Activated T-cell treated with anti-CD3 and anti-CD28 coated beads, Interleukin-2, amount 50 U/mL, for 24 hours (primary cell): ENCODE results near the gene NRL.

Source experiments
- DNase-seq: peaks from one replicate; pipeline ENCODE4 v3.0.0-alpha.2; 2020
- H3K27ac Mint-ChIP-seq: 2 replicates; pipeline ENCODE4 v1.8.0; 2020; ENCODE audit warnings: mild to moderate bottlenecking, mixed read lengths
- H3K27me3 Mint-ChIP-seq: 2 replicates; pipeline ENCODE4 v1.8.0; 2020; ENCODE audit warnings: mixed read lengths
- H3K36me3 Mint-ChIP-seq: 2 replicates; pipeline ENCODE4 v1.8.0; 2020; ENCODE audit warnings: low read depth, mixed read lengths
- H3K4me1 Mint-ChIP-seq: 2 replicates; pipeline ENCODE4 v1.8.0; 2020; ENCODE audit warnings: low read depth, mixed read lengths
- H3K4me3 Mint-ChIP-seq: 2 replicates; pipeline ENCODE4 v1.8.0; 2020; ENCODE audit warnings: mild to moderate bottlenecking, moderate library complexity, mixed read lengths
- H3K9me3 Mint-ChIP-seq: 2 replicates; pipeline ENCODE4 v1.8.0; 2020; ENCODE audit warnings: mixed read lengths

Gene NRL

DNA sequence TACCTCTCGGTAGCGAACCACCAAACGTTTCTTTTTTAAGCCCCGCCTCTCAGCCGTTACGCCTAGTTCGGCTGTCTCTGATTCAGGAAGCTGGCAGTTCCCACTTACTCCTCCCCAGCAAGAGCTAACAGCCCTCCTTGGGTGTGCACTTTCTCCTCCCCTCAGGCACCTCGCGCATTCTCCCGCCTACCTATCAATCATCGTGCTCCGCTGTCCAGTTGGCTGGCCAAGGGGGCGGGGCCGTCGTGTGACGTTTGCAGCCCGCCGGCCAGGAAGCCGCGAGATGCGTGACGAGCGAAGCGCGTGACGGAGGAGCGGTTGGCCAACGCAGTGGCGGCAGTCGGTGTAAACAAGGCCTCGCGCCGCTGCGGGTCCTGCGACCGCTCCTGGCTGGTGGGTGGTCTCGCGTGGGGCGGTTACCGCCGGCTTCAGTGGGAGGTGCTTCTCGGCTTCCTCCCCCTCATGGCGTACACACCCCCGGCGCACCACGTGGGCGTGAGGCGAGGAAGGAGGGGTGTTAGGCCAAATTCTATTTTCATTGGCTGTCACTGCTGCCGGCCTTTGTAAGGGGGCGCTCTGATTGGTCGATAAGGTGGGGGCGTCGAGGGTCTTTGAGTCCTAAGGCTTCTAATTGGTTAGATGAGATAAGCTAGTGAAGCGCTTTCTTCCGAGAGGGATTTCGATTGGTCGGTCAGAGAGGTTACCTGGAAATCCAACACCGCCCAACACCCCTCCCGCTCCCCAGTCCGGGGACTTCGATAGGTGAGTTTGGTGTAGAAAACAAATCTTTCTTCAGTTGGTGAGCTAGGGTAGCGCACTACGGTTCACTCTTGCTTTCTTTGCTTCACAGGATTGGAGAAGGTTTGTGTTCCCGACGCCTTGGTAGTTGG, at the start of gene NRL, which contains the start of gene DCAF11:
Gene NRL, minus strand, starts transcription at position 418 of the 890 bp plus-strand sequence. CDS start 32,101 bp downstream, outside the sequence.
Gene DCAF11, plus strand, starts transcription at position 246 of the 890 bp plus-strand sequence. CDS start 818 bp downstream, outside the sequence.
- Mint-ChIP-seq H3K9me3 (no peaks in the 10 kb centered on the region), H3K4me3 (peak within 1 kb of the TSS; percentile 90), H3K36me3 (peaks cover 58% of the 10 kb centered on the region), H3K4me1 (peaks cover 27% of the 10 kb centered on the region), H3K27me3 (no peaks in the 10 kb centered on the region), H3K27ac (peak within 1 kb of the TSS; percentile 99)
- peak; percentile 98 for DNase-seq

- Mint-ChIP-seq H3K4me3 (peak overlapping the region; percentile 91), H3K9me3 (no peaks in the 10 kb centered on the region), H3K27me3 (no peaks in the 10 kb centered on the region), H3K4me1 (peaks cover 63% of the 10 kb centered on the region), H3K36me3 (peaks cover 95% of the 10 kb centered on the region), H3K27ac (peak overlapping the region; percentile 100)
- no peak for DNase-seq
Observed at GRCh38 chr14:24162093-24162492, 47.3 kb upstream of the NRL start.

GRCh38 chr14:24160850-24161804, 46.4 kb upstream of the NRL start, which contains the start of gene IRF9:
IRF9 (plus strand) TSS chr14:24161265; CDS start chr14:24162145, 880 bp downstream.
- peak within 1 kb of the TSS; percentile 91 for H3K4me3 Mint-ChIP-seq
- peaks cover 93% of the 10 kb centered on the region for H3K36me3 Mint-ChIP-seq
- H3K27ac Mint-ChIP-seq, result peak within 1 kb of the TSS; percentile 100
- peak; percentile 99 for DNase-seq
- H3K9me3 Mint-ChIP-seq, result no peaks in the 10 kb centered on the region
- peaks cover 57% of the 10 kb centered on the region for H3K4me1 Mint-ChIP-seq
- no peaks in the 10 kb centered on the region for H3K27me3 Mint-ChIP-seq

- H3K36me3 Mint-ChIP-seq, result peaks cover 92% of the 10 kb centered on the region
- no peak for DNase-seq
- no peak overlapping the region for H3K4me3 Mint-ChIP-seq
- peaks cover 52% of the 10 kb centered on the region for H3K4me1 Mint-ChIP-seq
- H3K27me3 Mint-ChIP-seq, result no peaks in the 10 kb centered on the region
- no peaks in the 10 kb centered on the region for H3K9me3 Mint-ChIP-seq
- peak overlapping the region; percentile 100 for H3K27ac Mint-ChIP-seq
Observed at GRCh38 chr14:24160499-24160849, 45.7 kb upstream of the NRL start.

- H3K36me3 Mint-ChIP-seq, result peaks cover 92% of the 10 kb centered on the region
- peaks cover 49% of the 10 kb centered on the region for H3K4me1 Mint-ChIP-seq
- no peak overlapping the region for H3K4me3 Mint-ChIP-seq
- H3K27me3 Mint-ChIP-seq, result no peaks in the 10 kb centered on the region
- no peak for DNase-seq
- no peaks in the 10 kb centered on the region for H3K9me3 Mint-ChIP-seq
- peak overlapping the region; percentile 100 for H3K27ac Mint-ChIP-seq
Observed at GRCh38 chr14:24159777-24160498, 45.2 kb upstream of the NRL start.

DNA sequence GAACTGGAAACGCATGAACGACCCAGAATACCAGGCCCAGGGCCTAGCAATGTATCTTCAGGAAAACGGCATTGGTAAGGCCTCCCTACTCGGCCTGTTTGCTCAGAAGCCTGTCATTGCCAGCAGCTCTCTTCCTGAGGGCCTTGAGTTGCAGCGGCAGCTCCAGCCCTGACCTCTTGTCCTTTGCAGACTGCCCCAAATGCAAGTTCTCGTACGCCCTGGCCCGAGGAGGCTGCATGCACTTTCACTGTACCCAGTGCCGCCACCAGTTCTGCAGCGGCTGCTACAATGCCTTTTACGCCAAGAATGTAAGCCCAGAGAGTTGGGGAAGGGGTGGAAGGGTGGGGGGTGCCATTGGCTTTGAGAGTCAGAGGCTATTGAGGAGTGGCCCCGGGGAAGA, 42.6 kb upstream of the NRL start:
- peak overlapping the region; percentile 66 for H3K27ac Mint-ChIP-seq
- H3K36me3 Mint-ChIP-seq, result peaks cover 87% of the 10 kb centered on the region
- no peak overlapping the region for H3K4me3 Mint-ChIP-seq
- peaks cover 27% of the 10 kb centered on the region for H3K4me1 Mint-ChIP-seq
- H3K27me3 Mint-ChIP-seq, result no peaks in the 10 kb centered on the region
- no peak for DNase-seq
- H3K9me3 Mint-ChIP-seq, result no peaks in the 10 kb centered on the region

DNA sequence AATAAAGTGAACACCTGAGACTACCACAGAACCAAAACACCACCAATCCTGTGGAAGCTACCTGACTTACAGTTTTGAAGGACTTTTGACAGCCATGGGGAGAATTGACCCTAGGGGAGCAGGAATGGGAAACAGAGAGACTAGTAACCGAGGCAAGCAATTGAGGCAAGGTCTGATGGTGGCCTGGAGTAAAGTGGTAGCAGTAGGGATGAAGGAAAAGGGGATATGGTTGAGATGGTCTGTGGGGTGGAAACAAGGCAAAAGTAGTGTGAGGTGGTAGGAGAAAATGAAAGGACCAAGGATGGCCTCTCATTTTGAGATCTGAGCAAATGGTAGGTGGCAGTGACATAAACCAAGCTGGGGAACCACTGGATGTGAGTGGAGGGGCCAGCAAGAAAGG, 42.1 kb upstream of the NRL start:
- peaks cover 22% of the 10 kb centered on the region for H3K4me1 Mint-ChIP-seq
- H3K27me3 Mint-ChIP-seq, result no peaks in the 10 kb centered on the region

GRCh38 chr14:24155100-24155499, 40.4 kb upstream of the NRL start:
- no peaks in the 10 kb centered on the region for H3K27me3 Mint-ChIP-seq
- peak overlapping the region; percentile 73 for H3K27ac Mint-ChIP-seq
- H3K4me1 Mint-ChIP-seq, result peaks cover 15% of the 10 kb centered on the region
- no peak for DNase-seq
- no peaks in the 10 kb centered on the region for H3K9me3 Mint-ChIP-seq
- H3K36me3 Mint-ChIP-seq, result peaks cover 86% of the 10 kb centered on the region
- H3K4me3 Mint-ChIP-seq, result no peak overlapping the region

More for the DNA sequence above, 42.1 kb upstream of the NRL start:
- DNase-seq, result no peak
- Mint-ChIP-seq H3K27ac (peak overlapping the region; percentile 66), H3K9me3 (no peaks in the 10 kb centered on the region), H3K36me3 (peaks cover 86% of the 10 kb centered on the region), H3K4me3 (no peak overlapping the region)

DNA sequence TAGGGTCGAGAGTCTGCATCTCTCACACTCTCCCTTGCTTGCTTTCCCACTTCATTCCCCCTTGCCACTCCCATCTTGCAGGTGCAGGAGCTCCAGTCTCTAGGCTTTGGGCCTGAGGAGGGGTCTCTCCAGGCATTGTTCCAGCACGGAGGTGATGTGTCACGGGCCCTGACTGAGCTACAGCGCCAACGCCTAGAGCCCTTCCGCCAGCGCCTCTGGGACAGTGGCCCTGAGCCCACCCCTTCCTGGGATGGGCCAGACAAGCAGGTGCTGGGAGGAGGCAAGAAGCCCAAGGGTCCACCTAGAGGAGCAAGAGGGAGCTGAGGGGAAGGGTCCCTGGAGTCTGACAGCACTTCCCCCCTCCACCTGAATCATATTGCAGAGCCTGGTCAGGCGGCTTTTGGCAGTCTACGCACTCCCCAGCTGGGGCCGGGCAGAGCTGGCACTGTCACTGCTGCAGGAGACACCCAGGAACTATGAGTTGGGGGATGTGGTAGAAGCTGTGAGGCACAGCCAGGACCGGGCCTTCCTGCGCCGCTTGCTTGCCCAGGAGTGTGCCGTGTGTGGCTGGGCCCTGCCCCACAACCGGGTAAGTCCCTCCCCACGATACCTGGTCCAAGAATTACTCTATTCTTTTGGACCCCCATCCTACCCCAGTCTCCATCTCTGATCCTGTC, 36.8 kb upstream of the NRL start:
- H3K27me3 Mint-ChIP-seq, result no peaks in the 10 kb centered on the region
- no peaks in the 10 kb centered on the region for H3K9me3 Mint-ChIP-seq
- no peak for DNase-seq
- no peak overlapping the region for H3K4me3 Mint-ChIP-seq
- peak overlapping the region; percentile 20 for H3K27ac Mint-ChIP-seq
- peaks cover 85% of the 10 kb centered on the region for H3K36me3 Mint-ChIP-seq
- peaks cover 32% of the 10 kb centered on the region for H3K4me1 Mint-ChIP-seq

DNA sequence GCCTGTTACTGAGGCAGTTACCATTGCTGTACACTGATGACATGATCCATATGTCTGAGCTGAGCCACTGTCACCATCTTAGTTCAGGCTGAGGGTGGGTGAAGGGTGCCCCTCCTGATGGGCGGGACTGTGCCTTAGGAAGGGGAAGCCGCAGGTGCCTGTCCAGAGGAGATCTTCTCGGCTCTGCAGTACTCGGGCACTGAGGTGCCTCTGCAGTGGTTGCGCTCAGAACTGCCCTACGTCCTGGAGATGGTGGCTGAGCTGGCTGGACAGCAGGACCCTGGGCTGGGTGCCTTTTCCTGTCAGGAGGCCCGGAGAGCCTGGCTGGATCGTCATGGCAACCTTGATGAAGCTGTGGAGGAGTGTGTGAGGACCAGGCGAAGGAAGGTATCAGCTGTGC, 36.2 kb upstream of the NRL start:
- Mint-ChIP-seq H3K9me3 (no peaks in the 10 kb centered on the region), H3K36me3 (peaks cover 87% of the 10 kb centered on the region), H3K27ac (peak overlapping the region; percentile 74), H3K27me3 (no peaks in the 10 kb centered on the region), H3K4me1 (peaks cover 32% of the 10 kb centered on the region), H3K4me3 (no peak overlapping the region)
- DNase-seq, result no peak

DNA sequence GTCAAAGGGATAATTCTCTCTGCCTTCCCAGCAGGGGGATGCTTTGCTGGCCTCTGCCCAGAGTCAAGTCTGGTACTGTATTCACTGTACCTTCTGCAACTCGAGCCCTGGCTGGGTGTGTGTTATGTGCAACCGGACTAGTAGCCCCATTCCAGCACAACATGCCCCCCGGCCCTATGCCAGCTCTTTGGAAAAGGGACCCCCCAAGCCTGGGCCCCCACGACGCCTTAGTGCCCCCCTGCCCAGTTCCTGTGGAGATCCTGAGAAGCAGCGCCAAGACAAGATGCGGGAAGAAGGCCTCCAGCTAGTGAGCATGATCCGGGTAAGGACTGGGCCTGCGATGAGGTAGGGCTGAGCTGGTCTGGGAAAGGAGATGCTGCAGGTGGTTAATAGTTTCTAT, 35.8 kb upstream of the NRL start:
- Mint-ChIP-seq H3K4me1 (peaks cover 36% of the 10 kb centered on the region), H3K27me3 (no peaks in the 10 kb centered on the region), H3K27ac (peak overlapping the region; percentile 74), H3K36me3 (peaks cover 87% of the 10 kb centered on the region), H3K9me3 (no peaks in the 10 kb centered on the region), H3K4me3 (no peak overlapping the region)
- DNase-seq, result no peak

DNA sequence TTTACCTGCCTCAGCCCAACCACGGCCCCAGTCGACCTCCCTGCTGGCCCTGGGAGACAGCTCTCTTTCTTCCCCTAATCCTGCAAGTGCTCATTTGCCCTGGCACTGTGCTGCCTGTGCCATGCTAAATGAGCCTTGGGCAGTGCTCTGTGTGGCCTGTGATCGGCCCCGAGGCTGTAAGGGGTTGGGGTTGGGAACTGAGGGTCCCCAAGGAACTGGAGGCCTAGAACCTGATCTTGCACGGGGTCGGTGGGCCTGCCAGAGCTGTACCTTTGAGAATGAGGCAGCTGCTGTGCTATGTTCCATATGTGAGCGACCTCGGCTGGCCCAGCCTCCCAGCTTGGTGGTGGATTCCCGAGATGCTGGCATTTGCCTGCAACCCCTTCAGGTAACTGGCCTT, 35.3 kb upstream of the NRL start:
- Mint-ChIP-seq H3K4me3 (no peak overlapping the region), H3K27me3 (no peaks in the 10 kb centered on the region)

DNA sequence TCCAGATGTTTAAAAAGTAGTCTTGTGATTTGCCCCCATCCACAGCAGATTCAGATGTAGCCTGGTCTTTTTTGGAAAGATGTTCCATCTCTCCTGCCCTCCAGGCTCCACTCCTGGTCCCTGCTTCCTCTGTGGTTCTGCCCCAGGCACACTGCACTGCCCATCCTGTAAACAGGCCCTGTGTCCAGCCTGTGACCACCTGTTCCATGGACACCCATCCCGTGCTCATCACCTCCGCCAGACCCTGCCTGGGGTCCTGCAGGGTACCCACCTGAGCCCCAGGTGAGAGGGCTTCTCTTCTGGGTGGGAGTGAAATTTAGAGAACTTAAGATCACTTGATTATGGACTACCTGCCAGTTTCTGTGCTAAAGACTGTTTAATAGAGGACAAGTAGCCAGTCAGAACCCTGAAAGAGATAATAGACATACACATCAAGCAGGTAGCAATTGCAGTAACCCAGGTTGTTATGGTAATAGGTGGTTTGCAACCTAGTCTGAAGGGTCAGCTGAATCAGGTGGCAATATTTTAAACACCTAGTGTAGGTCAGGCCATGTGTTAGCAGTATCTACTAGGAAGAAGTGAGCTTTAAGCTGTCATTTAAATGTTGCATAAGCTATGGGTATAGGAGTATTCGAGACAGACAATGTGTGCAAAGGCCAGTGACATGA, 34.7 kb upstream of the NRL start:
- H3K4me3 Mint-ChIP-seq, result peak overlapping the region; percentile 90
- peaks cover 48% of the 10 kb centered on the region for H3K4me1 Mint-ChIP-seq
- peaks cover 87% of the 10 kb centered on the region for H3K36me3 Mint-ChIP-seq
- no peaks in the 10 kb centered on the region for H3K27me3 Mint-ChIP-seq
- H3K27ac Mint-ChIP-seq, result peak overlapping the region; percentile 74
- H3K9me3 Mint-ChIP-seq, result no peaks in the 10 kb centered on the region
- no peak for DNase-seq

More for the DNA sequence above, 35.3 kb upstream of the NRL start:
- H3K36me3 Mint-ChIP-seq, result peaks cover 87% of the 10 kb centered on the region
- DNase-seq, result no peak
- H3K4me1 Mint-ChIP-seq, result peaks cover 41% of the 10 kb centered on the region
- H3K9me3 Mint-ChIP-seq, result no peaks in the 10 kb centered on the region
- H3K27ac Mint-ChIP-seq, result peak overlapping the region; percentile 74
